Psoas muscle (tissue), 8 donors: ENCODE results near the gene RAPGEF5. TPM values are rescaled to one million over a fixed set of nuclear protein-coding genes. Genes with fewer than 3 reads are reported as not detected.

Experiments used
- ATAC-seq, 4 donors: fragments of 200-7000 bp; cut with Tn5 transposase; one replicate each; pipeline ENCODE4 v1.9.1; 2020; ENCODE audit warnings: moderate library complexity in 3 of 4, mild to moderate bottlenecking in 2 of 4
- DNase-seq, 2 donors: peaks; one replicate each; pipeline ENCODE4 v3.0.0-alpha.2; 2020
- H3K27ac ChIP-seq: fragments of 200-600 bp; one replicate; pipeline ENCODE4 v1.8.0; 2022
- H3K27me3 ChIP-seq, 3 donors: fragments of 200-600 bp in 1 of 3; one replicate each; pipeline versions ENCODE4 v1.6.1 to v1.8.0; 2013 to 2022; ENCODE audit warnings: low read length in 2 of 3, mild to moderate bottlenecking in 2 of 3, moderate library complexity in 1 of 3; ENCODE audit not compliant: insufficient read depth in 3 of 3
- H3K36me3 ChIP-seq, 2 donors: fragments of 200-600 bp in 1 of 2; one replicate each; pipeline versions ENCODE4 v1.6.1 to v1.8.0; 2013 to 2022; ENCODE audit warnings: low read depth in 1 of 2, mild to moderate bottlenecking in 1 of 2, moderate library complexity in 1 of 2; ENCODE audit not compliant: insufficient read depth in 1 of 2
- H3K4me1 ChIP-seq: fragments of 200-600 bp; one replicate; pipeline ENCODE4 v1.8.0; 2022
- H3K4me3 ChIP-seq: fragments of 200-600 bp; one replicate; pipeline ENCODE4 v1.8.0; 2022; ENCODE audit warnings: mild to moderate bottlenecking
- H3K9me3 ChIP-seq: fragments of 200-600 bp; one replicate; pipeline ENCODE4 v1.8.0; 2022
- CTCF ChIP-seq: fragments of 200-600 bp; IDR thresholded peaks from one replicate; pipeline ENCODE4 v1.8.0; 2022; ENCODE audit warnings: antibody characterized with exemption
- WGBS, 3 donors: extraction: QIAGEN DNeasy Blood & Tissue Kit; methylation state at CpG; one replicate each; pipeline versions ENCODE4 v1.1.6 to v1.1.7; 2013; 5-methylcytosine and 5-hydroxymethylcytosine counted together
- intact Hi-C, 2 donors: fragments of 100-400 bp; cut with DNase I; formaldehyde crosslinking; loops; one replicate each; pipeline versions ENCODE4 v1.11.0 to v1.14.2; 2022
- polyA plus RNA-seq, 3 donors: library from polyadenylated mRNA; stranded (reverse); fragments of 200-250 nt; gene quantifications; one replicate each; pipeline ENCODE4 v1.2.3, GENCODE V29; 2013
- total RNA-seq, 4 donors: library from RNA; stranded (reverse); fragmentation: NEBNext Ultra II Directional in 2 of 4; extraction: Animal tissue kit (Norgen Biotek cat#: 25700) in 2 of 4; gene quantifications; one replicate each; pipeline versions ENCODE4 v1.2.1 to v1.2.4, GENCODE V29; 2021 to 2023
- donor health status: healthy with polysubstance abuse.
- donor health status: DM: no; HTN: no; CAD: no; lungs with moderate emphysema.
- donor health status: Bipolar disorder and iron deficiency.
- donor health status: healthy.
- donor health status: DM: yes; HTN: yes; CAD: no.
- donor health status: DM: no; HTN: no; CAD: no.
- donor health status: DM: no; HTN: no; CAD: no.
- donor health status: DM: yes; HTN: yes; CAD: no.

RAPGEF5 gene
- total and polyA plus RNA-seq, 7 donors = 2.6 to 10.8 (median 5.5) TPM

DNA sequence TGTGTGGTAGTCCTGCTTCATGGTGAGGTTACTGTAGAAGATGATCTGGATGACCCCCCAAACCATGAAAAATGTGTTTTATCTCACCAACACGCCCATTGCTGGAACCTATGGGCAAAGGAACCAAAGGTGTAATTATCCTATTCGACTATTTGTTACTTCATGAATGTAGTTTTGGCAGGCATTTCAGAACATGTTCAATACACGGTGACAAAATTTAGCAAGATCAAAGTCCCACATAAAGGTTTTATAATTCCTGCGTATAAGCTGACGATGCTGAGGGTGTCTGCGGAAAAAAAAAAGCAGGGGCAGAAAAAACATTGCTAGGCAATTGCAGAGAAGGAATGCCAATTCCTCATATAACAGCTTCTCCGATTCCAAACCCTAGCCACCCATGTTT is 13.3 kb downstream of the RAPGEF5 start:
- WGBS, 3 donors = 88 to 92% (median 89%) methylated on average over 7 of the region's 7 CpGs
- H3K4me1 ChIP-seq = no peaks in the 10 kb centered on the region
- ATAC-seq = no peak
- intact Hi-C loops = no loop called here
- H3K36me3 ChIP-seq = no peaks in the 10 kb centered on the region
- no peak for TF ChIP-seq CTCF
- DNase-seq = no peak
- no peak overlapping the region for H3K4me3 ChIP-seq
- no peaks in the 10 kb centered on the region for H3K27me3 ChIP-seq
- H3K27ac ChIP-seq = no peak overlapping the region
- H3K9me3 ChIP-seq = no peaks in the 10 kb centered on the region

DNA sequence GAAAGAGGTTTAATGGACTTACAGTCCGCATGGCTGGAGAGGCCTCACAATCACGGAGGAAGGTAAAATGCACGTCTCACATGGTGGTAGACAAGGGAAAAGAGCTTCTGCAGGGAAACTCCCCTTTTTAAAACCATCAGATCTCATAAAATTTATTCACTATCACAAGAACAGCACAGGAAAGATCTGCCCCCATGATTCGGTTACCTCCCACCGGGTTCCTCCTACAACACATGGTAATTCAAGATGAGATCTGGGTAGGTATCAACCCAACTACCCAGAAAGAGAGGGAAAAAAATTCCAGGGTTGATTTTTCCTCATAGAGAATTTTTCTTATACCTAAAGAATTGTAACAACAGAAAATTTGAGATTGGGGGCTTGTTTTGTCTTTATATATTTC is 13.9 kb downstream of the RAPGEF5 start:
- 90 to 93% (median 93%) methylated on average over 5 of the region's 5 CpGs for WGBS, 3 donors
- no peaks in the 10 kb centered on the region for H3K4me1 ChIP-seq
- no peak for TF ChIP-seq CTCF
- H3K27me3 ChIP-seq = no peaks in the 10 kb centered on the region
- intact Hi-C loops = no loop called here
- DNase-seq (no peak), ATAC-seq (no peak)
- no peak overlapping the region for H3K27ac ChIP-seq
- no peaks in the 10 kb centered on the region for H3K36me3 ChIP-seq
- H3K9me3 ChIP-seq = no peaks in the 10 kb centered on the region
- no peak overlapping the region for H3K4me3 ChIP-seq

- TF ChIP-seq CTCF = no peak
- Histone ChIP-seq H3K27ac (no peak overlapping the region), H3K36me3 (no peaks in the 10 kb centered on the region), H3K27me3 (no peaks in the 10 kb centered on the region), H3K4me3 (no peak overlapping the region), H3K9me3 (no peaks in the 10 kb centered on the region), H3K4me1 (no peaks in the 10 kb centered on the region)
- intact Hi-C loops = no loop called here
- DNase-seq (no peak), ATAC-seq (no peak)
- WGBS, 3 donors = 75 to 85% (median 80%) methylated on average over 2 of the region's 2 CpGs
Measured at GRCh38 chr7:22339725-22340390, 17.1 kb downstream of the RAPGEF5 start.

GRCh38 chr7:22338877-22339276 is 18.1 kb downstream of the RAPGEF5 start:
- ATAC-seq (no peak), DNase-seq (no peak)
- H3K27me3 ChIP-seq = no peaks in the 10 kb centered on the region
- TF ChIP-seq CTCF = no peak
- no peaks in the 10 kb centered on the region for H3K9me3 ChIP-seq
- no peaks in the 10 kb centered on the region for H3K36me3 ChIP-seq
- no peak overlapping the region for H3K4me3 ChIP-seq
- 78 to 85% (median 81%) methylated on average over 7 of the region's 7 CpGs for WGBS, 3 donors
- H3K4me1 ChIP-seq = no peaks in the 10 kb centered on the region
- intact Hi-C loops = no loop called here
- H3K27ac ChIP-seq = no peak overlapping the region

- H3K9me3 ChIP-seq = no peaks in the 10 kb centered on the region
- WGBS, 3 donors = 41 to 66% (median 54%) methylated on average over 2 of the region's 2 CpGs
- intact Hi-C loops = no loop called here
- no peak for TF ChIP-seq CTCF
- DNase-seq = no peak
- H3K4me1 ChIP-seq = no peaks in the 10 kb centered on the region
- no peak overlapping the region for H3K27ac ChIP-seq
- no peak for ATAC-seq
- no peaks in the 10 kb centered on the region for H3K36me3 ChIP-seq
- no peak overlapping the region for H3K4me3 ChIP-seq
- no peaks in the 10 kb centered on the region for H3K27me3 ChIP-seq
Measured at GRCh38 chr7:22338411-22338810, 18.5 kb downstream of the RAPGEF5 start.
